LoVo (cell line): ENCODE data around the gene SDSL.

ENCODE experiments used
- DNase-seq: peaks from one replicate; pipeline ENCODE4 v3.0.0-alpha.2; 2016; ENCODE audit warnings: low spot score

The SDSL gene

GRCh38 chr12:113468365-113469223 lies 46.4 kb downstream of the SDSL start:
- no peak for DNase-seq

- DNase-seq: no peak
These were observed 47.2 kb downstream of the SDSL start for GRCh38 chr12:113469224-113469948.

GRCh38 chr12:113469949-113470743 lies 48.0 kb downstream of the SDSL start:
- no peak for DNase-seq

- DNase-seq: no peak
These were observed 48.9 kb downstream of the SDSL start for GRCh38 chr12:113470871-113471618.

- DNase-seq: no peak
These were observed 49.5 kb downstream of the SDSL start, which contains the start of gene LHX5 for GRCh38 chr12:113471619-113472171. Gene LHX5 (minus strand): TSS chr12:113471871. CDS start chr12:113471498, 373 bp downstream.

- DNase-seq: no peak
These were observed 50.3 kb downstream of the SDSL start for GRCh38 chr12:113472191-113473121.

GRCh38 chr12:113473400-113473799 lies 51.2 kb downstream of the SDSL start:
- DNase-seq: no peak

- no peak for DNase-seq
These were observed 51.8 kb downstream of the SDSL start for GRCh38 chr12:113473942-113474341.

- no peak for DNase-seq
These were observed 52.7 kb downstream of the SDSL start for GRCh38 chr12:113474635-113475436.

GRCh38 chr12:113475451-113476175 lies 53.4 kb downstream of the SDSL start:
- no peak for DNase-seq

- no peak for DNase-seq
These were observed 54.2 kb downstream of the SDSL start for GRCh38 chr12:113476176-113476986.

- DNase-seq: no peak
These were observed 55.1 kb downstream of the SDSL start for GRCh38 chr12:113477171-113477841.

GRCh38 chr12:113477842-113478215 lies 55.6 kb downstream of the SDSL start:
- no peak for DNase-seq

- no peak for DNase-seq
These were observed 56.3 kb downstream of the SDSL start for GRCh38 chr12:113478351-113479011.

- DNase-seq: no peak
These were observed 57.0 kb downstream of the SDSL start for GRCh38 chr12:113479216-113479589.

- no peak for DNase-seq
These were observed 57.6 kb downstream of the SDSL start for GRCh38 chr12:113479590-113480335.
